ENCODE results near the gene LGALS9C.
"Not testable (repeated sequence)": the region's sequence is repeated elsewhere in the genome, so short reads cannot be mapped to it uniquely, and the experiment has no call there.

GRCh38 chr17:18450998-18451397 lies 25.6 kb upstream of the LGALS9C start:
- TF ChIP-seq EZH2 (optimal IDR thresholded peaks at IDR 0.05; ENCODE audit: low read depth, low read length); CTCF (IDR thresholded peaks at IDR 0.05; ENCODE audit: low read length): not testable (repeated sequence)
